Osteoblast (primary cell): ENCODE data around the gene ENKD1. TPM values are rescaled to one million over a fixed set of nuclear protein-coding genes. Genes with fewer than 3 reads are reported as not detected.

ENCODE experiments used
- DNase-seq: peaks from one replicate; pipeline ENCODE4 v3.0.0; 2011; ENCODE audit warnings: low spot score, mixed read lengths; ENCODE audit not compliant: insufficient read length; ENCODE audit errors: missing footprints
- H2AFZ ChIP-seq: 2 replicates; pipeline ENCODE4 v1.6.0; 2011; ENCODE audit warnings: mild to moderate bottlenecking, low read length
- H3K27ac ChIP-seq: 2 replicates; pipeline ENCODE4 v1.5.1; 2011; ENCODE audit warnings: mild to moderate bottlenecking, low read depth, low read length, moderate library complexity
- H3K27me3 ChIP-seq: 2 replicates; pipeline ENCODE4 v1.6.0; 2012; ENCODE audit warnings: mild to moderate bottlenecking, control low read depth, inconsistent platforms, low read length, moderate library complexity; ENCODE audit not compliant: insufficient read depth
- H3K36me3 ChIP-seq: 2 replicates; pipeline ENCODE4 v1.5.1; 2011; ENCODE audit warnings: mild to moderate bottlenecking, low read length, control low read depth, moderate library complexity; ENCODE audit not compliant: insufficient read depth
- H3K4me1 ChIP-seq: 2 replicates; pipeline ENCODE4 v1.5.1; 2011; ENCODE audit warnings: mild to moderate bottlenecking, low read length, control low read depth, moderate library complexity; ENCODE audit not compliant: insufficient read depth
- H3K4me2 ChIP-seq: 2 replicates; pipeline ENCODE4 v1.6.0; 2011; ENCODE audit warnings: mild to moderate bottlenecking, low read length; ENCODE audit not compliant: insufficient read depth
- H3K4me3 ChIP-seq: fragments of 200-600 bp; sonication (generic); 3 replicates; pipeline ENCODE4 v1.5.1; 2012; ENCODE audit warnings: mild to moderate bottlenecking, low read length, inconsistent platforms; ENCODE audit not compliant: insufficient read depth
- H3K79me2 ChIP-seq: 2 replicates; pipeline ENCODE4 v1.6.0; 2012; ENCODE audit warnings: mild to moderate bottlenecking, low read length, control low read depth, inconsistent platforms; ENCODE audit not compliant: insufficient read depth
- H3K9me3 ChIP-seq: 2 replicates; pipeline ENCODE4 v1.5.1; 2011; ENCODE audit warnings: low read depth, low read length, control low read depth
- H4K20me1 ChIP-seq: 2 replicates; pipeline ENCODE4 v1.6.0; 2012; ENCODE audit warnings: mild to moderate bottlenecking, low read length, control low read depth; ENCODE audit not compliant: insufficient read depth
- total RNA-seq: library from RNA; depleted of rRNA; stranded (reverse); fragments of >200 nt; gene quantifications from 2 replicates; pipeline ENCODE4 v1.2.3, GENCODE V29; 2012
- TF ChIP-seq, protein P1 (sequence below): IDR thresholded peaks from 2 replicates; pipeline ENCODE4 v1.5.1; 2011; ENCODE audit warnings: mild to moderate bottlenecking, low read depth, low read length, moderate library complexity; ENCODE audit errors: extremely low read depth

ENKD1 gene
- total RNA-seq, 1 donor: 15.9 TPM

DNA sequence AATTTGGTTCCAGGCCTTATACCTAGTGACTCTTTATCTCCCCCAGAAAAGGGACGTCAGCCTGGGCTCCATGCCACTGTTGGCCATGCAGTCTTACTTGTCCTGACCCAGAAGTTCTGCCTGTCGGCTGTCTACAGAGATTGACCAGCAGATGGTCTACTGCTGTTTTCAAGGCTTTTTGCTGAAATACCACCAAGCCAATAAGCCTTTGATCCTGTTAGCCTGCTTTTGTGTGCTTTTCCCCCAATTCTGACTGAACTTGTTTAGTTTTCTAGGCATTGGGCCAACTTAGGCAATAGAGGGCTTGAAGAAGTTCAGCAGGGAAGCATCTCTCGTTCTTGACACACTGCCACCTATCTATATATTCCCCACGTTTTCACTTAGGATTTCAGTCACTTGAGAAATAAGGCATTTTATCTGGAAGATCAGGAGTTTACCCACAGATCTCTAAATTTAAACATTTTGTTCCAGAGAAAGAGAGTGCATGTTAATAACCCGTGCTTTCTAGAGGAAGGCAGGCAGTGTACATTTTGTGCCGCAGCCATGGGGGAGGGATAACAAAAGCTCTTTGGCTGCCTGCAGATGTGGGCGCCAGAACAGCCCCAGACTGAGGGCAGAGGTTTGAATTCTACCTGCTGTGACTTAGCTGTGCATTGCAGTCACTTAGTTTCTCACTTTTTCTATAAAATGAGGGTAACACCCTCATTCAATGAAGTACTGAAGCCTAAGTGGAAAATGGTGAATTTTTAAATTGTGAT, 34.0 kb downstream of the ENKD1 start:
- Histone ChIP-seq H3K79me2 (no peaks in the 10 kb centered on the region), H3K4me2 (no peak overlapping the region), H3K4me1 (no peaks in the 10 kb centered on the region), H3K27ac (no peak overlapping the region), H2AFZ (no peak overlapping the region), H3K27me3 (no peaks in the 10 kb centered on the region), H3K9me3 (no peaks in the 10 kb centered on the region), H4K20me1 (no peaks in the 10 kb centered on the region), H3K36me3 (peaks cover 31% of the 10 kb centered on the region), H3K4me3 (no peak overlapping the region)
- TF ChIP-seq, protein P1, sequence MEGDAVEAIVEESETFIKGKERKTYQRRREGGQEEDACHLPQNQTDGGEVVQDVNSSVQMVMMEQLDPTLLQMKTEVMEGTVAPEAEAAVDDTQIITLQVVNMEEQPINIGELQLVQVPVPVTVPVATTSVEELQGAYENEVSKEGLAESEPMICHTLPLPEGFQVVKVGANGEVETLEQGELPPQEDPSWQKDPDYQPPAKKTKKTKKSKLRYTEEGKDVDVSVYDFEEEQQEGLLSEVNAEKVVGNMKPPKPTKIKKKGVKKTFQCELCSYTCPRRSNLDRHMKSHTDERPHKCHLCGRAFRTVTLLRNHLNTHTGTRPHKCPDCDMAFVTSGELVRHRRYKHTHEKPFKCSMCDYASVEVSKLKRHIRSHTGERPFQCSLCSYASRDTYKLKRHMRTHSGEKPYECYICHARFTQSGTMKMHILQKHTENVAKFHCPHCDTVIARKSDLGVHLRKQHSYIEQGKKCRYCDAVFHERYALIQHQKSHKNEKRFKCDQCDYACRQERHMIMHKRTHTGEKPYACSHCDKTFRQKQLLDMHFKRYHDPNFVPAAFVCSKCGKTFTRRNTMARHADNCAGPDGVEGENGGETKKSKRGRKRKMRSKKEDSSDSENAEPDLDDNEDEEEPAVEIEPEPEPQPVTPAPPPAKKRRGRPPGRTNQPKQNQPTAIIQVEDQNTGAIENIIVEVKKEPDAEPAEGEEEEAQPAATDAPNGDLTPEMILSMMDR: no peak
- DNase-seq: peak; percentile 19

DNA sequence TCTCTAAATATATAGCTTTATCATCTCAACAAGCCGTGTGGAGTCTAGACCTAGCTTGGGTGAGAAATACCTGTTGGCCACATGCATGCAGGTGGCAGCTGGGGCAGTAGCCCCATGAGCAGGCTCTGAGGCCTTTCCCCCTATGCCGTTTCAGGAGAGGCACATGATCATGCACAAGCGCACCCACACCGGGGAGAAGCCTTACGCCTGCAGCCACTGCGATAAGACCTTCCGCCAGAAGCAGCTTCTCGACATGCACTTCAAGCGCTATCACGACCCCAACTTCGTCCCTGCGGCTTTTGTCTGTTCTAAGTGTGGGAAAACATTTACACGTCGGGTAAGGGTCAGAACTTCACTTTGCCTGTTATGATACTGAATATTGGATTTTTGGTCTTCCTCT, 38.3 kb downstream of the ENKD1 start:
- Histone ChIP-seq H2AFZ (no peak overlapping the region), H3K27me3 (no peaks in the 10 kb centered on the region), H3K4me1 (no peaks in the 10 kb centered on the region), H3K36me3 (peaks cover 36% of the 10 kb centered on the region), H3K79me2 (no peaks in the 10 kb centered on the region), H3K27ac (no peak overlapping the region), H4K20me1 (no peaks in the 10 kb centered on the region), H3K4me3 (no peak overlapping the region), H3K4me2 (no peak overlapping the region), H3K9me3 (no peaks in the 10 kb centered on the region)
- no peak for DNase-seq
- TF ChIP-seq, protein P1: no peak

DNA sequence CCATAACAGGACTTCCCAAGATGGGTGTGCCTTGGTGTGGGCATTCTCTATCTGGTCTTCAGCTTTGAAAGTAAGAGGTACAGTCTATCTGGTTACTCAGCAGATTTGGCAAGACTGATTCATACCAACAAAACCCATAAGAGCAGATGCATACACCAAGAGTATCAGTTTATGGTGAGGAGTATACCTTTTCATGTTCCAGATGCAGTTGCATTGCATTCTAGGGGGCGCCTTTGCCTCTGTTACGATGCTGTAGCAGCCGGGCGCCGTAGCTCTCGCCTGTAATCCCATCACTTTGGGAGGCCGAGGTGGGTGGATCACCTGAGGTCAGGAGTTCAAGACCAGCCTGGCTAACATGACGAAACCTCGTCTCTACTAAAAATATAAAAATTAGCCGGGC, 52.7 kb downstream of the ENKD1 start:
- no peaks in the 10 kb centered on the region for H3K27me3 ChIP-seq
- TF ChIP-seq, protein P1: no peak
- H3K36me3 ChIP-seq: peaks cover 37% of the 10 kb centered on the region
- no peak for DNase-seq
- no peaks in the 10 kb centered on the region for H3K4me1 ChIP-seq
- H4K20me1 ChIP-seq: no peaks in the 10 kb centered on the region
- H3K4me2 ChIP-seq: no peak overlapping the region
- no peak overlapping the region for H2AFZ ChIP-seq
- H3K4me3 ChIP-seq: no peak overlapping the region
- H3K9me3 ChIP-seq: no peaks in the 10 kb centered on the region
- H3K27ac ChIP-seq: no peak overlapping the region
- H3K79me2 ChIP-seq: peaks cover 10% of the 10 kb centered on the region

Other genes starting within 250 kb of the ENKD1 start
- not detected in 2 replicates for gene HSD11B2, start 235.6 kb downstream of the ENKD1 start, total RNA-seq
- 146 and 158 TPM in 2 replicates for gene ATP6V0D1, start 185.6 kb downstream of the ENKD1 start, total RNA-seq
- not detected in 2 replicates for gene AGRP, start 183.2 kb downstream of the ENKD1 start, total RNA-seq
- gene RIPOR1, start 137.9 kb downstream of the ENKD1 start, total RNA-seq: 36.6 and 38.0 TPM in 2 replicates
- gene CTCF, start 104.2 kb downstream of the ENKD1 start, total RNA-seq: 29.3 and 31.8 TPM in 2 replicates
- under 0.01 TPM in 2 replicates for gene CARMIL2, start 21.6 kb downstream of the ENKD1 start, total RNA-seq
- 16.5 and 18.8 TPM in 2 replicates for gene ACD, start 6.5 kb downstream of the ENKD1 start, total RNA-seq
- 2.4 and 2.9 TPM in 2 replicates for gene PARD6A, start 5.8 kb downstream of the ENKD1 start, total RNA-seq
- 6.2 and 6.9 TPM in 2 replicates for gene C16orf86, start 64 bp upstream of the ENKD1 start, total RNA-seq
- 15.9 and 19.4 TPM in 2 replicates for gene GFOD2, start 52.6 kb upstream of the ENKD1 start, total RNA-seq
- 5.4 and 5.6 TPM in 2 replicates for gene RANBP10, start 139.8 kb upstream of the ENKD1 start, total RNA-seq
- 0.88 and 1.8 TPM in 2 replicates for gene TSNAXIP1, start 140.1 kb upstream of the ENKD1 start, total RNA-seq
- gene THAP11, start 175.6 kb upstream of the ENKD1 start, total RNA-seq: 23.6 and 25.7 TPM in 2 replicates
- 203 TPM in 2 replicates for gene NUTF2, start 180.2 kb upstream of the ENKD1 start, total RNA-seq
- gene CENPT, start 180.9 kb upstream of the ENKD1 start, total RNA-seq: 24.2 and 25.6 TPM in 2 replicates
- 45.7 and 60.8 TPM in 2 replicates for gene EDC4, start 206.3 kb upstream of the ENKD1 start, total RNA-seq
- gene NRN1L, start 218.1 kb upstream of the ENKD1 start, total RNA-seq: 0.29 TPM in 1 of 2 replicates, not detected in the other
- gene PSKH1, start 226.5 kb upstream of the ENKD1 start, total RNA-seq: 16.8 and 18.5 TPM in 2 replicates